22Rv1 (cell line): ENCODE data around the gene SMIM10L1.

Experiments used
- ZFX ChIP-seq: fragments of 450-650 bp; IDR thresholded peaks from 2 replicates; pipeline ENCODE4 v1.6.1; 2017; ENCODE audit warnings: antibody characterized with exemption, borderline replicate concordance
- TF ChIP-seq, protein P1 (sequence below): fragments of 450-650 bp; IDR thresholded peaks from 2 replicates; pipeline ENCODE4 v1.5.1; 2017; ENCODE audit warnings: mild to moderate bottlenecking

DNA sequence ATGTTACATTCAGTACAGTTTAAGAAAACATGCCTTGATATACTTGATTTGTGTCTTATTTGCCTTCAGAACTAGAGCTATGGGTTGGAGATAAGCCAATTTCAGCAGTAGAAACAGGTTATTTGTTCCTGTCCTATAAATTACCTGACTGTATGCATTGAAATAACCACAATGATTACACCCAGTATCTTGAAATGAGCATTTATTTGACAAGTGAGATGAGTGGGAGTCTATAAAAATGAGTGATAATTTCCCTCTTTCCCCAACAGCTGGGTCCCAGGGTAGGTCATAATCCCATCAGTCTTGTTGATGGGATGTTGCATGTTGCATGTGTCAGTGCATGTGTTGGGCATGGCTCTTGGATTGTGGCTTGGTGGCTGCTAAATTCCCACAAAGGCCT, 12.0 kb downstream of the SMIM10L1 start:
- TF ChIP-seq, protein P1, sequence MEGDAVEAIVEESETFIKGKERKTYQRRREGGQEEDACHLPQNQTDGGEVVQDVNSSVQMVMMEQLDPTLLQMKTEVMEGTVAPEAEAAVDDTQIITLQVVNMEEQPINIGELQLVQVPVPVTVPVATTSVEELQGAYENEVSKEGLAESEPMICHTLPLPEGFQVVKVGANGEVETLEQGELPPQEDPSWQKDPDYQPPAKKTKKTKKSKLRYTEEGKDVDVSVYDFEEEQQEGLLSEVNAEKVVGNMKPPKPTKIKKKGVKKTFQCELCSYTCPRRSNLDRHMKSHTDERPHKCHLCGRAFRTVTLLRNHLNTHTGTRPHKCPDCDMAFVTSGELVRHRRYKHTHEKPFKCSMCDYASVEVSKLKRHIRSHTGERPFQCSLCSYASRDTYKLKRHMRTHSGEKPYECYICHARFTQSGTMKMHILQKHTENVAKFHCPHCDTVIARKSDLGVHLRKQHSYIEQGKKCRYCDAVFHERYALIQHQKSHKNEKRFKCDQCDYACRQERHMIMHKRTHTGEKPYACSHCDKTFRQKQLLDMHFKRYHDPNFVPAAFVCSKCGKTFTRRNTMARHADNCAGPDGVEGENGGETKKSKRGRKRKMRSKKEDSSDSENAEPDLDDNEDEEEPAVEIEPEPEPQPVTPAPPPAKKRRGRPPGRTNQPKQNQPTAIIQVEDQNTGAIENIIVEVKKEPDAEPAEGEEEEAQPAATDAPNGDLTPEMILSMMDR, result no peak
- TF ChIP-seq ZFX, result no peak
